WTC11 (cell line): ENCODE data around the gene ATP2B2. TPM values are rescaled to one million over a fixed set of nuclear protein-coding genes. Genes with fewer than 3 reads are reported as not detected.

Experiments
- ATAC-seq: fragments of 200-7000 bp; cut with Tn5 transposase; 2 replicates; pipeline ENCODE4 v1.10.0; 2021; ENCODE audit warnings: mild to moderate bottlenecking, moderate library complexity
- CTCF ChIA-PET: fragments of 300-600 bp; sonication (Branson Sonifier 250); formaldehyde crosslinking; loops from one replicate; lab custom pipeline; 2021; ENCODE audit warnings: antibody characterized with exemption; lab: Charles Lee
- POLR2A ChIA-PET: fragments of 350-600 bp; sonication (Branson Sonifier 250); formaldehyde crosslinking; loops from one replicate; lab custom pipeline; 2021; ENCODE audit warnings: antibody characterized with exemption; lab: Charles Lee
- DNase-seq: peaks from one replicate; pipeline ENCODE4 v3.0.0; 2021; ENCODE audit warnings: low spot score
- H3K27ac Mint-ChIP-seq: 2 replicates; pipeline ENCODE4 v1.8.0; 2021; ENCODE audit warnings: mixed read lengths
- H3K27me3 Mint-ChIP-seq: 2 replicates; pipeline ENCODE4 v1.8.0; 2021; ENCODE audit warnings: low read depth, mild to moderate bottlenecking, moderate library complexity, mixed read lengths
- H3K36me3 Mint-ChIP-seq: 2 replicates; pipeline ENCODE4 v1.8.0; 2021; ENCODE audit warnings: mixed read lengths
- H3K4me1 Mint-ChIP-seq: 2 replicates; pipeline ENCODE4 v1.8.0; 2022; ENCODE audit warnings: mixed read lengths
- H3K4me3 Mint-ChIP-seq: 2 replicates; pipeline ENCODE4 v1.8.0; 2021; ENCODE audit warnings: mild to moderate bottlenecking, moderate library complexity, mixed read lengths
- H3K9me3 Mint-ChIP-seq: 2 replicates; pipeline ENCODE4 v1.8.0; 2021; ENCODE audit warnings: mixed read lengths
- AFF4 ChIP-seq: sonication (generic); formaldehyde crosslinking; IDR thresholded peaks from 2 replicates; pipeline ENCODE4 v1.8.1; 2023; ENCODE audit warnings: mild to moderate bottlenecking, missing genetic modification reagents, borderline replicate concordance
- CREB1 ChIP-seq: sonication (generic); formaldehyde crosslinking; IDR thresholded peaks from 2 replicates; pipeline ENCODE4 v1.8.0; 2023; ENCODE audit warnings: mild to moderate bottlenecking, missing genetic modification reagents
- ERG ChIP-seq: fragments of 250-450 bp; sonication (Bioruptor Pico); IDR thresholded peaks from 2 replicates; pipeline ENCODE4 v1.8.0; 2021; ENCODE audit warnings: mild to moderate bottlenecking
- FOXK1 ChIP-seq: sonication (generic); formaldehyde crosslinking; IDR thresholded peaks from 2 replicates; pipeline ENCODE4 v1.8.0; 2022; ENCODE audit warnings: mild to moderate bottlenecking, moderate library complexity, missing genetic modification reagents
- GABPB1 ChIP-seq: sonication (generic); formaldehyde crosslinking; IDR thresholded peaks from 2 replicates; pipeline ENCODE4 v1.8.1; 2023; ENCODE audit warnings: mild to moderate bottlenecking, missing genetic modification reagents
- HMGXB4 ChIP-seq: sonication (generic); formaldehyde crosslinking; IDR thresholded peaks from 2 replicates; pipeline ENCODE4 v1.8.1; 2023; ENCODE audit warnings: mild to moderate bottlenecking, moderate library complexity, missing genetic modification reagents
- MAX ChIP-seq: sonication (generic); formaldehyde crosslinking; IDR thresholded peaks from 2 replicates; pipeline ENCODE4 v1.8.0; 2022; ENCODE audit warnings: mild to moderate bottlenecking, missing genetic modification reagents
- NFE2L1 ChIP-seq: sonication (generic); formaldehyde crosslinking; IDR thresholded peaks from 2 replicates; pipeline ENCODE4 v1.8.1; 2023; ENCODE audit warnings: missing genetic modification reagents
- NFYB ChIP-seq: sonication (generic); formaldehyde crosslinking; conservative IDR thresholded peaks from 2 replicates; pipeline ENCODE4 v1.8.0; 2022; ENCODE audit warnings: low read depth, missing genetic modification reagents
- NR1H2 ChIP-seq: sonication (generic); formaldehyde crosslinking; IDR thresholded peaks from 2 replicates; pipeline ENCODE4 v1.9.0; 2021; ENCODE audit warnings: mild to moderate bottlenecking, moderate library complexity, missing genetic modification reagents
- OVOL2 ChIP-seq: fragments of 250-450 bp; sonication (Bioruptor Pico); IDR thresholded peaks from 2 replicates; pipeline ENCODE4 v1.9.0; 2021; ENCODE audit warnings: mild to moderate bottlenecking, borderline replicate concordance
- PRDM15 ChIP-seq: sonication (generic); formaldehyde crosslinking; IDR thresholded peaks from 2 replicates; pipeline ENCODE4 v1.8.0; 2022; ENCODE audit warnings: missing genetic modification reagents
- PREB ChIP-seq: sonication (generic); formaldehyde crosslinking; IDR thresholded peaks from 2 replicates; pipeline ENCODE4 v1.8.1; 2022; ENCODE audit warnings: mild to moderate bottlenecking, missing genetic modification reagents, moderate library complexity, borderline replicate concordance
- RORB ChIP-seq: fragments of 250-450 bp; sonication (Bioruptor Pico); IDR thresholded peaks from 2 replicates; pipeline ENCODE4 v1.9.0; 2021; ENCODE audit warnings: mild to moderate bottlenecking
- STAT6 ChIP-seq: sonication (generic); formaldehyde crosslinking; conservative IDR thresholded peaks from 2 replicates; pipeline ENCODE4 v1.8.1; 2023; ENCODE audit warnings: mild to moderate bottlenecking, low read depth, missing genetic modification reagents, moderate library complexity
- TP53 ChIP-seq: sonication (generic); formaldehyde crosslinking; IDR thresholded peaks from 2 replicates; pipeline ENCODE4 v1.8.1; 2023; ENCODE audit warnings: mild to moderate bottlenecking, missing genetic modification reagents
- ZNF232 ChIP-seq: sonication (generic); formaldehyde crosslinking; IDR thresholded peaks from 2 replicates; pipeline ENCODE4 v1.8.0; 2022; ENCODE audit warnings: mild to moderate bottlenecking, missing genetic modification reagents
- ZNF263 ChIP-seq: sonication (generic); formaldehyde crosslinking; IDR thresholded peaks from 2 replicates; pipeline ENCODE4 v1.8.1; 2022; ENCODE audit warnings: low read depth, mild to moderate bottlenecking, moderate library complexity, missing genetic modification reagents
- ZNF281 ChIP-seq: sonication (generic); formaldehyde crosslinking; IDR thresholded peaks from 2 replicates; pipeline ENCODE4 v1.8.0; 2023; ENCODE audit warnings: mild to moderate bottlenecking, missing genetic modification reagents
- ZNF423 ChIP-seq: fragments of 250-450 bp; sonication (Bioruptor Pico); IDR thresholded peaks from 2 replicates; pipeline ENCODE4 v2.1.2; 2022; ENCODE audit warnings: mild to moderate bottlenecking, moderate library complexity
- total RNA-seq: library from RNA; stranded (reverse); gene quantifications from 3 replicates; pipeline ENCODE4 v1.2.3, GENCODE V29; 2021

Gene ATP2B2
- total RNA-seq, 1 experiment from 2014 or later: 0.48 TPM

- no peak for TF ChIP-seq ZNF232 (CRISPR knock-in tag)
- TF ChIP-seq PREB: no peak
- no peak for TF ChIP-seq FOXK1
- no peak for TF ChIP-seq NFYB
- no peak for TF ChIP-seq GABPB1 (CRISPR knock-in tag)
- TF ChIP-seq ERG (CRISPR knock-in tag): no peak
- TF ChIP-seq ZNF263 (CRISPR knock-in tag): no peak
- TF ChIP-seq TP53: no peak
- TF ChIP-seq PRDM15 (CRISPR knock-in tag): no peak
- TF ChIP-seq ZNF423: no peak
- no peak for TF ChIP-seq HMGXB4 (CRISPR knock-in tag)
Observed at GRCh38 chr3:10303785-10304184, 201.6 kb downstream of the ATP2B2 start (continued).

- H3K36me3 Mint-ChIP-seq: peaks cover 68% of the 10 kb centered on the region
- POLR2A ChIA-PET: interaction anchor here (0.5 to 0.6 kb wide), 2 partner anchors 131 to 413 kb away, joined by 3 to 5 read pairs; partner anchors contain the start of gene JAGN1
- CTCF ChIA-PET: no interaction called here
- TF ChIP-seq ZNF423 (no peak), NR1H2 (no peak), CREB1 (CRISPR knock-in tag) (no peak), STAT6 (CRISPR knock-in tag) (no peak), MAX (CRISPR knock-in tag) (no peak), RORB (no peak), OVOL2 (CRISPR knock-in tag) (no peak), ZNF281 (no peak), NFE2L1 (CRISPR knock-in tag) (no peak), GABPB1 (CRISPR knock-in tag) (no peak), AFF4 (CRISPR knock-in tag) (no peak)
Observed at GRCh38 chr3:10303105-10303504, 202.3 kb downstream of the ATP2B2 start.

More at GRCh38 chr3:10303105-10303504, 202.3 kb downstream of the ATP2B2 start:
- Mint-ChIP-seq H3K4me1 (no peaks in the 10 kb centered on the region), H3K9me3 (no peaks in the 10 kb centered on the region), H3K27ac (no peak overlapping the region), H3K4me3 (no peak overlapping the region), H3K27me3 (no peaks in the 10 kb centered on the region)
- DNase-seq (no peak), ATAC-seq (no peak)
